GM12892 (cell line): ENCODE data around the gene KCNIP3.

ENCODE experiments used
- POLR2A ChIP-seq: IDR thresholded peaks from 2 replicates; pipeline ENCODE4 v1.6.1; 2011; ENCODE audit warnings: low read depth, low read length, control low read depth
- POLR2AphosphoS5 ChIP-seq: IDR thresholded peaks from 2 replicates; pipeline ENCODE4 v1.6.1; 2011; ENCODE audit warnings: low read depth, low read length, control low read depth

- TF ChIP-seq POLR2A: no peak
- no peak for TF ChIP-seq POLR2AphosphoS5
These were observed 30.2 kb upstream of the KCNIP3 start for GRCh38 chr2:95266781-95267430.
